ENCODE measurements around the gene PI3.

- TF ChIP-seq EP300 (IDR thresholded peaks at IDR 0.05) (no peak), CTCF (IDR thresholded peaks at IDR 0.05) (no peak)
These were observed 18.0 kb upstream of the PI3 start for GRCh38 chr20:45156713-45157112.
